ENCODE data around the gene SEC23B.
"Not testable (repeated sequence)": the region's sequence is repeated elsewhere in the genome, so short reads cannot be mapped to it uniquely, and the experiment has no call there.

The SEC23B gene

GRCh38 chr20:18481596-18481995, 26.1 kb upstream of the SEC23B start:
- no peak overlapping the region for H3K4me3 ChIP-seq (ENCODE audit: control insufficient read depth, low read depth, low read length)
- no peak for TF ChIP-seq CTCF (IDR thresholded peaks at IDR 0.05; ENCODE audit: control insufficient read depth, insufficient read depth, low read depth, low read length, missing control alignments)
- no peak for DNase-seq (ENCODE audit: low read depth)

- no peak for DNase-seq (ENCODE audit: low read depth)
- no peak for TF ChIP-seq CTCF (IDR thresholded peaks at IDR 0.05; ENCODE audit: control insufficient read depth, insufficient read depth, low read depth, low read length, missing control alignments)
- no peak overlapping the region for H3K4me3 ChIP-seq (ENCODE audit: control insufficient read depth, low read depth, low read length)
Observed at GRCh38 chr20:18488301-18488700, 19.4 kb upstream of the SEC23B start.

- DNase-seq (ENCODE audit: low read depth) = no peak
- TF ChIP-seq CTCF (IDR thresholded peaks at IDR 0.05; ENCODE audit: control insufficient read depth, insufficient read depth, low read depth, low read length, missing control alignments) = no peak
- peak overlapping the region; percentile 98 for H3K4me3 ChIP-seq (ENCODE audit: control insufficient read depth, low read depth, low read length)
Observed at GRCh38 chr20:18496042-18496441, 11.7 kb upstream of the SEC23B start.

- no peak for TF ChIP-seq CTCF (IDR thresholded peaks at IDR 0.05; ENCODE audit: control insufficient read depth, insufficient read depth, low read depth, low read length, missing control alignments)
- peak within 1 kb of the TSS; percentile 98 for H3K4me3 ChIP-seq (ENCODE audit: control insufficient read depth, low read depth, low read length)
- DNase-seq (ENCODE audit: low read depth) = no peak
Observed at GRCh38 chr20:18496740-18497592, 10.8 kb upstream of the SEC23B start, which contains the start of gene RBBP9. Gene RBBP9 (minus strand): TSS chr20:18497225. CDS start chr20:18497167, 58 bp downstream.

- DNase-seq (ENCODE audit: low read depth) = no peak
- H3K4me3 ChIP-seq (ENCODE audit: control insufficient read depth, low read depth, low read length) = no peak overlapping the region
- TF ChIP-seq CTCF (IDR thresholded peaks at IDR 0.05; ENCODE audit: control insufficient read depth, insufficient read depth, low read depth, low read length, missing control alignments) = no peak
Observed at GRCh38 chr20:18497603-18498002, 10.1 kb upstream of the SEC23B start.

GRCh38 chr20:18501672-18502071, 6.1 kb upstream of the SEC23B start:
- H3K4me3 ChIP-seq (ENCODE audit: control insufficient read depth, low read depth, low read length); DNase-seq (ENCODE audit: low read depth): not testable (repeated sequence)

- no peak for TF ChIP-seq CTCF (IDR thresholded peaks at IDR 0.05; ENCODE audit: control insufficient read depth, insufficient read depth, low read depth, low read length, missing control alignments)
- no peak overlapping the region for H3K4me3 ChIP-seq (ENCODE audit: control insufficient read depth, low read depth, low read length)
- no peak for DNase-seq (ENCODE audit: low read depth)
Observed at GRCh38 chr20:18504479-18505060, 3.2 kb upstream of the SEC23B start.

Measured in AG09309 (cell line).